A673 (cell line): Measurements from ENCODE around the gene GPX4. TPM values are rescaled to one million over a fixed set of nuclear protein-coding genes. Genes with fewer than 3 reads are reported as not detected.

Experiments used
- BruUV-seq: library from RNA; stranded (reverse); fragments of 400-500 nt; replicated peaks from 2 replicates; lab custom pipeline; 2021; lab: Mats Ljungman, UMichigan
- CTCF ChIA-PET: fragments of 300-600 bp; sonication (Branson Sonifier 250); formaldehyde crosslinking; loops from one replicate; lab custom pipeline; 2022; ENCODE audit warnings: antibody characterized with exemption; lab: Charles Lee
- POLR2A ChIA-PET: fragments of 300-600 bp; sonication (Branson Sonifier 250); formaldehyde crosslinking; loops from one replicate; lab custom pipeline; 2022; ENCODE audit warnings: antibody characterized with exemption; ENCODE audit not compliant: low non-redundant PET; lab: Charles Lee
- DNase-seq: peaks from one replicate; pipeline ENCODE4 v3.0.0-alpha.2; 2015; ENCODE audit warnings: low spot score
- H3K27ac ChIP-seq: fragments of 200-600 bp; sonication (generic); 2 replicates; pipeline ENCODE4 v1.5.1; 2016; ENCODE audit warnings: mixed run types, low read depth, mild to moderate bottlenecking, mixed read lengths, antibody characterized with exemption, low read length; ENCODE audit not compliant: poor library complexity, severe bottlenecking
- H3K27me3 ChIP-seq: fragments of 200-600 bp; sonication (generic); replicated peaks from 2 replicates; pipeline ENCODE4 v1.6.1; 2017; ENCODE audit warnings: mixed run types, low read depth, mild to moderate bottlenecking, mixed read lengths, antibody characterized with exemption, low read length; ENCODE audit not compliant: insufficient read depth, poor library complexity
- H3K36me3 ChIP-seq: fragments of 200-600 bp; sonication (generic); 2 replicates; pipeline ENCODE4 v1.6.1; 2016; ENCODE audit warnings: mixed run types, mild to moderate bottlenecking, mixed read lengths, antibody characterized with exemption, low read length; ENCODE audit not compliant: insufficient read depth, poor library complexity, severe bottlenecking
- H3K4me1 ChIP-seq: fragments of 200-600 bp; sonication (generic); 2 replicates; pipeline ENCODE4 v1.6.1; 2017; ENCODE audit warnings: mixed run types, mild to moderate bottlenecking, mixed read lengths, antibody characterized with exemption, low read length; ENCODE audit not compliant: insufficient read depth, poor library complexity, severe bottlenecking
- H3K4me3 ChIP-seq: fragments of 200-600 bp; sonication (generic); 2 replicates; pipeline ENCODE4 v1.5.1; 2016; ENCODE audit warnings: low read depth, mixed run types, mild to moderate bottlenecking, mixed read lengths, low read length; ENCODE audit not compliant: poor library complexity, severe bottlenecking
- H3K9me3 ChIP-seq: fragments of 200-600 bp; sonication (generic); 2 replicates; pipeline ENCODE4 v1.6.1; 2016; ENCODE audit warnings: mixed run types, low read depth, mild to moderate bottlenecking, mixed read lengths, antibody characterized with exemption, low read length; ENCODE audit not compliant: poor library complexity, severe bottlenecking
- CTCF ChIP-seq: fragments of 300-800, 200-600 bp; sonication (generic); conservative IDR thresholded peaks from 2 replicates; pipeline ENCODE4 v1.5.1; 2017; ENCODE audit warnings: low read depth, mild to moderate bottlenecking, antibody characterized with exemption, low read length, moderate library complexity, mixed read lengths
- EZH2 ChIP-seq: fragments of 200-600 bp; sonication (generic); IDR thresholded peaks from 2 replicates; pipeline ENCODE4 v1.6.1; 2017; ENCODE audit warnings: borderline replicate concordance, low read depth, mild to moderate bottlenecking, mixed read lengths, antibody characterized with exemption, low read length; ENCODE audit not compliant: poor library complexity, severe bottlenecking
- intact Hi-C: fragments of 100-400 bp; cut with micrococcal nuclease; formaldehyde crosslinking; loops from one replicate; pipeline ENCODE4 v1.10.0; 2022; ENCODE audit not compliant: unreplicated experiment
- total RNA-seq: library from RNA; stranded (reverse); gene quantifications from 2 replicates; pipeline ENCODE4 v1.2.3, GENCODE V29; 2021

The GPX4 gene
- total RNA-seq, 1 experiment from 2014 or later = 368 TPM

GRCh38 chr19:1108291-1109031 is 4.7 kb downstream of the GPX4 start:
- TF ChIP-seq EZH2 = no peak
- Histone ChIP-seq H3K4me1 (peaks cover 22% of the 10 kb centered on the region), H3K4me3 (no peak overlapping the region), H3K27me3 (no peaks in the 10 kb centered on the region), H3K9me3 (no peaks in the 10 kb centered on the region), H3K36me3 (peaks cover 29% of the 10 kb centered on the region), H3K27ac (no peak overlapping the region)
- DNase-seq = no peak
- CTCF ChIA-PET = no interaction called here
- BruUV-seq = no TSS peak
- intact Hi-C loops = loop anchor here (10.0 kb wide), 1 partner anchor 84 kb away; the partner anchor contains the start of genes CNN2, RNU6-2 and TMEM259
- POLR2A ChIA-PET = interaction anchor here (0.7 kb wide), 1 partner anchor 15 kb away, joined by 4 read pairs; no protein-coding TSS in a partner anchor

- ChIA-PET POLR2A (interaction anchor here (0.7 kb wide), 1 partner anchor 16 kb away, joined by 4 read pairs; no protein-coding TSS in a partner anchor), CTCF (no interaction called here)
- intact Hi-C loops = loop anchor here (10.0 kb wide), 1 partner anchor 84 kb away; the partner anchor contains the start of genes CNN2, RNU6-2 and TMEM259
- Histone ChIP-seq H3K27me3 (no peaks in the 10 kb centered on the region), H3K9me3 (no peaks in the 10 kb centered on the region), H3K27ac (no peak overlapping the region), H3K4me1 (peaks cover 25% of the 10 kb centered on the region), H3K4me3 (no peak overlapping the region), H3K36me3 (peaks cover 32% of the 10 kb centered on the region)
- BruUV-seq = no TSS peak
- TF ChIP-seq EZH2 (no peak), CTCF (no peak)
- DNase-seq = no peak
Observed at GRCh38 chr19:1109032-1109551, 5.3 kb downstream of the GPX4 start.

- Histone ChIP-seq H3K27me3 (no peaks in the 10 kb centered on the region), H3K4me3 (no peak overlapping the region), H3K4me1 (peaks cover 25% of the 10 kb centered on the region), H3K27ac (no peak overlapping the region), H3K9me3 (no peaks in the 10 kb centered on the region), H3K36me3 (peaks cover 32% of the 10 kb centered on the region)
- no peak for DNase-seq
- TF ChIP-seq CTCF (no peak), EZH2 (no peak)
- POLR2A ChIA-PET = no interaction called here
- CTCF ChIA-PET = interaction anchor here (0.8 kb wide), 1 partner anchor 84 kb away, joined by 3 read pairs; no protein-coding TSS in a partner anchor
- BruUV-seq = no TSS peak
- intact Hi-C loops = loop anchor here (5.0 to 10.0 kb wide), 3 partner anchors 67 to 85 kb away; partner anchors contain the start of genes CNN2, RNU6-2 and TMEM259
Observed at GRCh38 chr19:1109697-1110671, 6.2 kb downstream of the GPX4 start.
